H1 (cell line): ENCODE measurements around the gene ALOX15. TPM values are rescaled to one million over a fixed set of nuclear protein-coding genes. Genes with fewer than 3 reads are reported as not detected.

Experiments used
- CTCF ChIA-PET: fragments of 300-600 bp; sonication (Branson Sonifier 250); formaldehyde crosslinking; loops from one replicate; lab custom pipeline; 2021; ENCODE audit not compliant: partially characterized antibody; lab: Charles Lee
- POLR2A ChIA-PET: fragments of 300-600 bp; sonication (Branson Sonifier 250); formaldehyde crosslinking; loops from one replicate; lab custom pipeline; 2021; ENCODE audit warnings: inconsistent platforms; ENCODE audit not compliant: partially characterized antibody; lab: Charles Lee
- DNase-seq, 2 experiments: peaks; one replicate each; pipeline versions ENCODE4 v3.0.0 to v3.0.0-alpha.2; 2010 to 2022; ENCODE audit warnings: low spot score in 2 of 2, low read depth in 1 of 2, mixed read lengths in 1 of 2
- FAIRE-seq: peaks from 2 replicates; lab custom pipeline; 2011; peaks lifted over from hg19 to GRCh38; lab: Jason Lieb, UNC
- H2AFZ ChIP-seq: 2 replicates; pipeline ENCODE4 v1.8.1; 2012; ENCODE audit warnings: low read length, inconsistent platforms
- H2AK5ac ChIP-seq: 2 replicates; pipeline ENCODE4 v1.6.1; 2013; ENCODE audit warnings: low read depth, low read length
- H2BK120ac ChIP-seq: replicated peaks from 2 replicates; pipeline ENCODE3; 2013; ENCODE audit warnings: low read depth, low read length, inconsistent platforms
- H2BK12ac ChIP-seq: 2 replicates; pipeline ENCODE4 v1.6.1; 2013; ENCODE audit warnings: low read depth, low read length
- H2BK15ac ChIP-seq: 2 replicates; pipeline ENCODE4 v1.6.1; 2013; ENCODE audit warnings: low read length
- H2BK20ac ChIP-seq: 2 replicates; pipeline ENCODE4 v1.6.1; 2013; ENCODE audit warnings: low read length
- H2BK5ac ChIP-seq: 2 replicates; pipeline ENCODE4 v1.6.1; 2013; ENCODE audit warnings: low read depth, low read length
- H3K14ac ChIP-seq: 2 replicates; pipeline ENCODE4 v1.6.1; 2013; ENCODE audit warnings: inconsistent platforms; ENCODE audit not compliant: insufficient read length
- H3K18ac ChIP-seq: 2 replicates; pipeline ENCODE4 v1.6.1; 2013; ENCODE audit warnings: low read length; ENCODE audit errors: extremely low read depth
- H3K23ac ChIP-seq: 2 replicates; pipeline ENCODE4 v1.6.1; 2013; ENCODE audit warnings: inconsistent platforms; ENCODE audit not compliant: insufficient read length
- H3K23me2 ChIP-seq: 2 replicates; pipeline ENCODE4 v1.6.1; 2013; ENCODE audit warnings: low read depth, low read length
- H3K27ac ChIP-seq: 2 replicates; pipeline ENCODE4 v1.6.1; 2011; ENCODE audit warnings: low read depth, low read length, inconsistent platforms
- H3K27me3 ChIP-seq, 4 experiments: replicated peaks in 1 of 4; 1 replicate in 1 of 4; 2 replicates in 3 of 4; pipeline versions ENCODE4 v1.6.1 to v1.8.1; 2011 to 2013; ENCODE audit warnings: low read length in 3 of 4, mild to moderate bottlenecking in 3 of 4, inconsistent platforms in 2 of 4, mixed read lengths in 2 of 4, moderate library complexity in 1 of 4; ENCODE audit not compliant: control insufficient read depth in 3 of 4, insufficient read depth in 3 of 4; ENCODE audit errors: extremely low read depth in 1 of 4
- H3K36me3 ChIP-seq, 4 experiments: 2 replicates each; pipeline versions ENCODE4 v1.6.1 to v1.8.1; 2011 to 2013; ENCODE audit warnings: mild to moderate bottlenecking in 4 of 4, low read length in 3 of 4, moderate library complexity in 2 of 4, control low read depth in 1 of 4, inconsistent platforms in 1 of 4; ENCODE audit not compliant: insufficient read depth in 4 of 4, control insufficient read depth in 2 of 4
- H3K4ac ChIP-seq: replicated peaks from 2 replicates; pipeline ENCODE3; 2013; ENCODE audit warnings: low read length, low read depth, mixed read lengths, inconsistent platforms; ENCODE audit not compliant: insufficient read length
- H3K4me1 ChIP-seq, 4 experiments: replicated peaks in 1 of 4; 1 replicate in 1 of 4; 2 replicates in 3 of 4; pipeline versions ENCODE4 v1.6.1 to v1.8.1; 2011 to 2013; ENCODE audit warnings: low read length in 3 of 4, inconsistent platforms in 2 of 4, mixed read lengths in 1 of 4; ENCODE audit not compliant: insufficient read depth in 4 of 4, control insufficient read depth in 3 of 4
- H3K4me2 ChIP-seq, 2 experiments: 2 replicates each; pipeline versions ENCODE4 v1.6.1 to v1.8.1; 2011 to 2013; ENCODE audit warnings: low read depth in 2 of 2, low read length in 2 of 2, control low read depth in 1 of 2, inconsistent platforms in 1 of 2, mild to moderate bottlenecking in 1 of 2; ENCODE audit not compliant: insufficient read depth in 1 of 2
- H3K4me3 ChIP-seq, 4 experiments: fragments of 200-600, 300-600 bp in 1 of 4; sonication (generic), shearing (Covaris generic), sonication (Bioruptor Twin) in 1 of 4; 2 replicates each; pipeline versions ENCODE4 v1.5.1 to v1.8.1; 2011 to 2016; ENCODE audit warnings: low read length in 4 of 4, low read depth in 3 of 4, control low read depth in 2 of 4, inconsistent platforms in 2 of 4, mild to moderate bottlenecking in 2 of 4, mixed read lengths in 1 of 4, moderate library complexity in 1 of 4; ENCODE audit not compliant: insufficient read depth in 2 of 4; ENCODE audit errors: extremely low read depth in 1 of 4
- H3K56ac ChIP-seq: replicated peaks from 2 replicates; pipeline ENCODE3; 2013; ENCODE audit warnings: low read depth, mild to moderate bottlenecking, mixed read lengths, low read length, inconsistent platforms; ENCODE audit not compliant: insufficient read length
- H3K79me1 ChIP-seq: 2 replicates; pipeline ENCODE4 v1.6.1; 2013; ENCODE audit warnings: low read depth, low read length, control low read depth
- H3K79me2 ChIP-seq, 2 experiments: 2 replicates each; pipeline versions ENCODE4 v1.6.1 to v1.8.1; 2012 to 2013; ENCODE audit warnings: low read length in 2 of 2, mild to moderate bottlenecking in 2 of 2, inconsistent platforms in 1 of 2; ENCODE audit not compliant: insufficient read depth in 2 of 2, control insufficient read depth in 1 of 2
- H3K9ac ChIP-seq, 4 experiments: replicated peaks in 1 of 4; 1 replicate in 1 of 4; 2 replicates in 3 of 4; pipeline versions ENCODE4 v1.6.1 to v1.8.1; 2011 to 2013; ENCODE audit warnings: low read depth in 3 of 4, low read length in 3 of 4, control low read depth in 2 of 4, mild to moderate bottlenecking in 2 of 4, moderate library complexity in 2 of 4, inconsistent platforms in 1 of 4; ENCODE audit errors: extremely low read depth in 1 of 4
- H3K9me3 ChIP-seq, 2 experiments: 2 replicates each; pipeline versions ENCODE4 v1.6.1 to v1.8.1; 2012 to 2013; ENCODE audit warnings: mild to moderate bottlenecking in 2 of 2, moderate library complexity in 2 of 2, control low read depth in 1 of 2, inconsistent platforms in 1 of 2, low read depth in 1 of 2, low read length in 1 of 2, mixed read lengths in 1 of 2; ENCODE audit not compliant: insufficient read depth in 2 of 2
- H4K20me1 ChIP-seq, 2 experiments: replicated peaks in 1 of 2; 2 replicates each; pipeline versions ENCODE3 to v1.8.1; 2011 to 2013; ENCODE audit warnings: inconsistent platforms in 2 of 2, low read length in 2 of 2, mild to moderate bottlenecking in 1 of 2; ENCODE audit not compliant: insufficient read depth in 2 of 2, control insufficient read depth in 1 of 2
- H4K5ac ChIP-seq: 2 replicates; pipeline ENCODE4 v1.6.1; 2013; ENCODE audit warnings: low read length, low read depth, mixed read lengths, inconsistent platforms; ENCODE audit not compliant: insufficient read length
- H4K8ac ChIP-seq: 2 replicates; pipeline ENCODE4 v1.8.0; 2013; ENCODE audit warnings: mild to moderate bottlenecking, moderate library complexity, low read length, inconsistent platforms; ENCODE audit not compliant: insufficient read depth; ENCODE audit errors: extremely low read depth
- H4K91ac ChIP-seq: replicated peaks from 2 replicates; pipeline ENCODE3; 2013; ENCODE audit warnings: low read length, mixed read lengths, inconsistent platforms; ENCODE audit not compliant: insufficient read length
- CBX5 ChIP-seq: fragments of 300-800, 300-1000 bp; sonication (generic); IDR thresholded peaks from 2 replicates; pipeline ENCODE4 v1.7.1; 2016; ENCODE audit warnings: antibody characterized with exemption, low read length, low read depth
- CEBPB ChIP-seq: IDR thresholded peaks from 2 replicates; pipeline ENCODE4 v1.6.1; 2012; ENCODE audit warnings: low read depth, low read length
- FOSL1 ChIP-seq: IDR thresholded peaks from 2 replicates; pipeline ENCODE4 v1.6.1; 2011; ENCODE audit warnings: mild to moderate bottlenecking, low read depth, low read length, moderate library complexity; ENCODE audit not compliant: insufficient read depth
- TCF12 ChIP-seq: IDR thresholded peaks from 2 replicates; pipeline ENCODE4 v1.6.1; 2011; ENCODE audit warnings: low read depth, mild to moderate bottlenecking, low read length
- WGBS, 2 experiments: shearing (Covaris generic) in 1 of 2; methylation state at CpG; one replicate each; pipeline versions ENCODE4 v1.1.6 to v1.1.7; 2013 to 2015; ENCODE audit warnings: low lambda C conversion rate in 2 of 2, mixed read lengths in 2 of 2, inconsistent platforms in 1 of 2, low coverage in 1 of 2, missing lambda C conversion rate in 1 of 2; ENCODE audit not compliant: insufficient replicate concordance in 2 of 2, insufficient coverage in 1 of 2, insufficient read length in 1 of 2; ENCODE audit errors: extremely low coverage in 1 of 2, missing lambda C conversion rate in 1 of 2; 5-methylcytosine and 5-hydroxymethylcytosine counted together
- polyA plus RNA-seq, 7 experiments: library from polyadenylated mRNA; depleted of rRNA in 3 of 7; stranded (reverse) in 5 of 7; unstranded in 2 of 7; fragments of >200 nt in 5 of 7; fragments of 200-250 nt in 2 of 7; gene quantifications; 1 replicate in 5 of 7; 2 replicates in 1 of 7; 4 replicates in 1 of 7; pipeline versions ENCODE4 v1.2.1 to v1.2.3, GENCODE V29; 2011 to 2013; ENCODE audit warnings: missing spikeins in 2 of 7, mixed read lengths in 2 of 7
- total RNA-seq: library from RNA; stranded (reverse); fragmentation: NEBNext Ultra II Directional; extraction: Animal tissue kit (Norgen Biotek cat#: 25700); gene quantifications from 2 replicates; pipeline ENCODE4 v1.2.1, GENCODE V29; 2021

The ALOX15 gene
- total and polyA plus RNA-seq, 2 of the 8 experiments (the other 6 are each of a cell fraction or from before 2014, with no cell fraction given) = 1.5 to 1.7 TPM

- Histone ChIP-seq H3K4me3 (no peak overlapping the region), H3K4me2 (no peak overlapping the region), H2BK20ac (no peak overlapping the region), H3K27me3 (no peaks in the 10 kb centered on the region; a peak in 1 of 7 replicates), H2BK120ac (no peak overlapping the region), H3K36me3 (no peaks in the 10 kb centered on the region), H3K4ac (no peak overlapping the region), H3K23ac (no peak overlapping the region), H2AFZ (no peak overlapping the region), H2BK15ac (no peak overlapping the region), H4K91ac (no peak overlapping the region), H2BK5ac (no peak overlapping the region), H3K27ac (no peak overlapping the region), H2AK5ac (0 out of 2 replicates have a peak overlapping the region, but pooled peaks have one; percentile 53), H3K4me1 (peaks cover 0 to 10% (median 2%) of the 10 kb centered on the region in 4 experiments; a peak in 3 of 7 replicates), H2BK12ac (no peak overlapping the region), H3K79me2 (no peaks in the 10 kb centered on the region), H4K5ac (peak overlapping the region; percentile 10), H3K23me2 (no peaks in the 10 kb centered on the region), H3K79me1 (no peaks in the 10 kb centered on the region), H4K8ac (no peak overlapping the region), H3K56ac (no peak overlapping the region), H3K9me3 (no peaks in the 10 kb centered on the region), H4K20me1 (no peaks in the 10 kb centered on the region), H3K18ac (no peak overlapping the region; the same call in 1 of the 2 replicates), H3K9ac (no peak overlapping the region), H3K14ac (no peak overlapping the region)
- no peak for DNase-seq
- TF ChIP-seq CEBPB (no peak), TCF12 (no peak), FOSL1 (no peak), CBX5 (no peak)
- CTCF ChIA-PET = interaction anchor here (0.6 to 6.8 kb wide), 8 partner anchors 8 to 94 kb away, joined by 3 to 51 read pairs (median 4); no protein-coding TSS in a partner anchor
- POLR2A ChIA-PET = interaction anchor here (1.2 to 1.3 kb wide), 2 partner anchors 8 to 11 kb away, joined by 4 to 5 read pairs; no protein-coding TSS in a partner anchor
- FAIRE-seq = no peak
- WGBS, 2 experiments = 91% methylated on average over 25 of the region's 25 CpGs; no CpG with 5 or more reads in 1 of the 2 experiments
Measured at GRCh38 chr17:4607261-4607741, 34.2 kb downstream of the ALOX15 start.
